Measurements from ENCODE around the gene AJUBA.
A peak's percentile ranks its signal among the peaks of the same experiment; 100 is the strongest.

Gene AJUBA

GRCh38 chr14:22929961-22930364 is 52.4 kb downstream of the AJUBA start:
- DNase-seq = no peak

- DNase-seq = peak; percentile 99
These were observed 53.0 kb downstream of the AJUBA start, which contains the start of gene PRMT5 for GRCh38 chr14:22929104-22929960. PRMT5 (minus strand) TSS chr14:22929376; CDS start chr14:22929361, 15 bp downstream.

GRCh38 chr14:22928237-22929103 is 53.9 kb downstream of the AJUBA start:
- DNase-seq = no peak

GRCh38 chr14:22926316-22926715 is 56.0 kb downstream of the AJUBA start:
- no peak for DNase-seq

- DNase-seq = no peak
These were observed 56.8 kb downstream of the AJUBA start for GRCh38 chr14:22925513-22925912.

- DNase-seq = no peak
These were observed 58.6 kb downstream of the AJUBA start for GRCh38 chr14:22923746-22924145.

- no peak for DNase-seq
These were observed 60.1 kb downstream of the AJUBA start for GRCh38 chr14:22922294-22922693.
